Breast epithelium (tissue), 3 donors: ENCODE results near the gene CDH4.

Source experiments
- POLR2A ChIP-seq: fragments of 450-650 bp; IDR thresholded peaks from one replicate; pipeline ENCODE4 v1.6.1; 2016; ENCODE audit warnings: antibody characterized with exemption, mild to moderate bottlenecking, moderate library complexity
- TF ChIP-seq, protein P1 (sequence below), 3 donors: fragments of 450-650 bp; IDR thresholded peaks; one replicate each; pipeline ENCODE4 v1.5.1; 2016 to 2017; ENCODE audit warnings: antibody characterized with exemption in 3 of 3, mild to moderate bottlenecking in 3 of 3, moderate library complexity in 3 of 3

- TF ChIP-seq POLR2A = no peak
- TF ChIP-seq, protein P1, sequence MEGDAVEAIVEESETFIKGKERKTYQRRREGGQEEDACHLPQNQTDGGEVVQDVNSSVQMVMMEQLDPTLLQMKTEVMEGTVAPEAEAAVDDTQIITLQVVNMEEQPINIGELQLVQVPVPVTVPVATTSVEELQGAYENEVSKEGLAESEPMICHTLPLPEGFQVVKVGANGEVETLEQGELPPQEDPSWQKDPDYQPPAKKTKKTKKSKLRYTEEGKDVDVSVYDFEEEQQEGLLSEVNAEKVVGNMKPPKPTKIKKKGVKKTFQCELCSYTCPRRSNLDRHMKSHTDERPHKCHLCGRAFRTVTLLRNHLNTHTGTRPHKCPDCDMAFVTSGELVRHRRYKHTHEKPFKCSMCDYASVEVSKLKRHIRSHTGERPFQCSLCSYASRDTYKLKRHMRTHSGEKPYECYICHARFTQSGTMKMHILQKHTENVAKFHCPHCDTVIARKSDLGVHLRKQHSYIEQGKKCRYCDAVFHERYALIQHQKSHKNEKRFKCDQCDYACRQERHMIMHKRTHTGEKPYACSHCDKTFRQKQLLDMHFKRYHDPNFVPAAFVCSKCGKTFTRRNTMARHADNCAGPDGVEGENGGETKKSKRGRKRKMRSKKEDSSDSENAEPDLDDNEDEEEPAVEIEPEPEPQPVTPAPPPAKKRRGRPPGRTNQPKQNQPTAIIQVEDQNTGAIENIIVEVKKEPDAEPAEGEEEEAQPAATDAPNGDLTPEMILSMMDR (IDR thresholded peaks at IDR 0.05) = no peak
Measured at GRCh38 chr20:61300293-61300692, 48.2 kb downstream of the CDH4 start.
